NB4 (cell line): ENCODE results near the gene ROBO1.

ENCODE experiments used
- DNase-seq: peaks from one replicate; pipeline ENCODE4 v3.0.0; 2010; ENCODE audit warnings: low read depth
- H3K4me3 ChIP-seq: one replicate; pipeline ENCODE4 v1.5.1; 2011; ENCODE audit warnings: mild to moderate bottlenecking, low read depth, low read length, moderate library complexity
- MAX ChIP-seq: IDR thresholded peaks from 2 replicates; pipeline ENCODE4 v1.6.1; 2011; ENCODE audit warnings: low read depth, low read length
- MYC ChIP-seq: IDR thresholded peaks from 2 replicates; pipeline ENCODE4 v1.6.1; 2011; ENCODE audit warnings: low read depth, low read length
- POLR2A ChIP-seq: IDR thresholded peaks from 2 replicates; pipeline ENCODE4 v1.6.1; 2011; ENCODE audit warnings: mild to moderate bottlenecking; ENCODE audit not compliant: insufficient read length; ENCODE audit errors: extremely low read depth
- TF ChIP-seq, protein P1 (sequence below): IDR thresholded peaks from one replicate; pipeline ENCODE4 v1.5.1; 2012; ENCODE audit warnings: low read depth, low read length

Gene ROBO1

GRCh38 chr3:78972617-78973301 is 795.0 kb downstream of the ROBO1 start:
- DNase-seq, result no peak
- TF ChIP-seq, protein P1, sequence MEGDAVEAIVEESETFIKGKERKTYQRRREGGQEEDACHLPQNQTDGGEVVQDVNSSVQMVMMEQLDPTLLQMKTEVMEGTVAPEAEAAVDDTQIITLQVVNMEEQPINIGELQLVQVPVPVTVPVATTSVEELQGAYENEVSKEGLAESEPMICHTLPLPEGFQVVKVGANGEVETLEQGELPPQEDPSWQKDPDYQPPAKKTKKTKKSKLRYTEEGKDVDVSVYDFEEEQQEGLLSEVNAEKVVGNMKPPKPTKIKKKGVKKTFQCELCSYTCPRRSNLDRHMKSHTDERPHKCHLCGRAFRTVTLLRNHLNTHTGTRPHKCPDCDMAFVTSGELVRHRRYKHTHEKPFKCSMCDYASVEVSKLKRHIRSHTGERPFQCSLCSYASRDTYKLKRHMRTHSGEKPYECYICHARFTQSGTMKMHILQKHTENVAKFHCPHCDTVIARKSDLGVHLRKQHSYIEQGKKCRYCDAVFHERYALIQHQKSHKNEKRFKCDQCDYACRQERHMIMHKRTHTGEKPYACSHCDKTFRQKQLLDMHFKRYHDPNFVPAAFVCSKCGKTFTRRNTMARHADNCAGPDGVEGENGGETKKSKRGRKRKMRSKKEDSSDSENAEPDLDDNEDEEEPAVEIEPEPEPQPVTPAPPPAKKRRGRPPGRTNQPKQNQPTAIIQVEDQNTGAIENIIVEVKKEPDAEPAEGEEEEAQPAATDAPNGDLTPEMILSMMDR, result no peak
- no peak for TF ChIP-seq MAX
- H3K4me3 ChIP-seq, result no peak overlapping the region

DNA sequence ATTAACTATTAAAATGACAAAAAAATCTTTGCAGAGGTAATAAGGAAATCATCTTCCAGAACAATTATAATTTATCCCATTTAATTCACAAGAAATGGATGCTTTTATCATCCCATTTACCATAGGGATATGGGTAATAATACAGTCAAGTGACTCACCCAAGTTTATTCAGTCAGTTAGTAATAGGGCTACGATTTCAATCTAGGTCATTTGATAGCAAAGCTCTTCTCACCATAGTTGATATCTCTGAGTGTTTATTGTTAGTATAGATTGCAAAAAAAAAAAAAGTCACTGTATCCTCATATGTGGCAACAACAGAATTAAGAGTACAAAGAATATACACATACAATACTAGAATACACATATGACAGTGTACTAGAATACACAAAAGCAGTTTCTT is 797.1 kb downstream of the ROBO1 start:
- no peak for DNase-seq
- no peak for TF ChIP-seq MYC
- no peak for TF ChIP-seq POLR2A
- TF ChIP-seq MAX, result no peak
- TF ChIP-seq, protein P1, result no peak
- no peak overlapping the region for H3K4me3 ChIP-seq

DNA sequence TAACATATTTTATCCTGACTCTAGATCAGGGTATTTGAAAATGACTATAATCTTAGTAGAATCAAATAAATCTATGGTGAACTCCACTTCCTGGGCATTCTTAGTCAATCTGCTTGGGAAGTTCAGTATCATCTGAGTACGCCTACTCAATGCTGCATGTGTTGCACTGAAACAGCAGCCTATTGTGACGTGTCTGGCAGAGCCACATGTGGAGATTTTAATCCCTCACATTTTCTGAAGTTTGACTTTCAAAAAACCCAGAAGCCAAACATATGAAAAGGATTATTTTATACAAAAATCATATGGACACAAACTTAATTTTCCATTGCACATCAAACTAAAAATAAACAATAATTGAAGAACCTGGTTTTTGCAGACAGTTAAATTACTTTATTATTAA is 798.3 kb downstream of the ROBO1 start:
- TF ChIP-seq POLR2A, result no peak
- TF ChIP-seq, protein P1, result no peak
- no peak for TF ChIP-seq MAX
- no peak for TF ChIP-seq MYC
- H3K4me3 ChIP-seq, result no peak overlapping the region
- DNase-seq, result no peak

- TF ChIP-seq POLR2A (no peak), MYC (no peak), MAX (no peak)
- TF ChIP-seq, protein P1, result no peak
- DNase-seq, result no peak
- H3K4me3 ChIP-seq, result no peak overlapping the region
Measured at GRCh38 chr3:78967061-78967460, 800.7 kb downstream of the ROBO1 start.

GRCh38 chr3:78963771-78964170 is 804.0 kb downstream of the ROBO1 start:
- no peak overlapping the region for H3K4me3 ChIP-seq
- DNase-seq, result no peak
- TF ChIP-seq, protein P1, result no peak
- TF ChIP-seq MYC, result no peak
- no peak for TF ChIP-seq POLR2A
- no peak for TF ChIP-seq MAX

- DNase-seq, result no peak
- no peak overlapping the region for H3K4me3 ChIP-seq
- TF ChIP-seq MAX, result no peak
- no peak for TF ChIP-seq MYC
- TF ChIP-seq POLR2A, result no peak
- TF ChIP-seq, protein P1, result no peak
Measured at GRCh38 chr3:78957456-78957855, 810.3 kb downstream of the ROBO1 start.
